Measurements from ENCODE around the gene USP17L22.
"Not testable (repeated sequence)": the region's sequence is repeated elsewhere in the genome, so short reads cannot be mapped to it uniquely, and the experiment has no call there.

Gene USP17L22, protein sequence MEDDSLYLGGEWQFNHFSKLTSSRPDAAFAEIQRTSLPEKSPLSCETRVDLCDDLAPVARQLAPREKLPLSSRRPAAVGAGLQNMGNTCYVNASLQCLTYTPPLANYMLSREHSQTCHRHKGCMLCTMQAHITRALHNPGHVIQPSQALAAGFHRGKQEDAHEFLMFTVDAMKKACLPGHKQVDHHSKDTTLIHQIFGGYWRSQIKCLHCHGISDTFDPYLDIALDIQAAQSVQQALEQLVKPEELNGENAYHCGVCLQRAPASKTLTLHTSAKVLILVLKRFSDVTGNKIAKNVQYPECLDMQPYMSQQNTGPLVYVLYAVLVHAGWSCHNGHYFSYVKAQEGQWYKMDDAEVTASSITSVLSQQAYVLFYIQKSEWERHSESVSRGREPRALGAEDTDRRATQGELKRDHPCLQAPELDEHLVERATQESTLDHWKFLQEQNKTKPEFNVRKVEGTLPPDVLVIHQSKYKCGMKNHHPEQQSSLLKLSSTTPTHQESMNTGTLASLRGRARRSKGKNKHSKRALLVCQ

DNA sequence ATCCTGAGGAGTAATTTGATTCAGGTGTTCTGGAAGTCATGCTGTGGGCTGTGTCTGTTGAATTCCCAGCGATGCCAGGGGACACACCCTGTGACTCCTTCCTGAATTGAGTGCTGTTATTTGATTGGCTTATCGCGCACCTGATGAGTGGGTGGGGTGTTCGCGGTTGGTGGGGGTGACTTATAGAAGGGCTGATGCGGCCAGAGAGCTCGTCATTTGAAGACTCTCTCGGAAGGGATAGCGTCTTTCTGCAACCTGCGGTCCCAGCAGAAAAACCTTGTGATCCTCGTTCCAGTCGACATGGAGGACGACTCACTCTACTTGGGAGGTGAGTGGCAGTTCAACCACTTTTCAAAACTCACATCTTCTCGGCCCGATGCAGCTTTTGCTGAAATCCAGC is at the start of gene USP17L22:
Gene USP17L22 (plus strand): TSS at position 301 of the 400 bp plus-strand sequence. CDS start 0 bp downstream, at position 301.
- not testable (repeated sequence) for DNase-seq (ENCODE audit: low read depth)

DNA sequence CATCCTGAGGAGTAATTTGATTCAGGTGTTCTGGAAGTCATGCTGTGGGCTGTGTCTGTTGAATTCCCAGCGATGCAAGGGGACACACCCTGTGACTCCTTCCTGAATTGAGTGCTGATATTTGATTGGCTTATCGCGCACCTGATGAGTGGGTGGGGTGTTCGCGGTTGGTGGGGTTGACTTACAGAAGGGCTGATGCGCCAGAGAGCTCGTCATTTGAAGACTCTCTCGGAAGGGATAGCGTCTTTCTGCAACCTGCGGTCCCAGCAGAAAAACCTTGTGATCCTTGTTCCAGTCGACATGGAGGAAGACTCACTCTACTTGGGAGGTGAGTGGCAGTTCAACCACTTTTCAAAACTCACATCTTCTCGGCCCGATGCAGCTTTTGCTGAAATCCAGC is 47.6 kb upstream of the USP17L22 start, which contains the start of gene USP17L12:
Gene USP17L12 (plus strand): TSS at position 301 of the 400 bp plus-strand sequence. CDS start 0 bp downstream, at position 301.
- not testable (repeated sequence) for DNase-seq (ENCODE audit: low read depth)

DNA sequence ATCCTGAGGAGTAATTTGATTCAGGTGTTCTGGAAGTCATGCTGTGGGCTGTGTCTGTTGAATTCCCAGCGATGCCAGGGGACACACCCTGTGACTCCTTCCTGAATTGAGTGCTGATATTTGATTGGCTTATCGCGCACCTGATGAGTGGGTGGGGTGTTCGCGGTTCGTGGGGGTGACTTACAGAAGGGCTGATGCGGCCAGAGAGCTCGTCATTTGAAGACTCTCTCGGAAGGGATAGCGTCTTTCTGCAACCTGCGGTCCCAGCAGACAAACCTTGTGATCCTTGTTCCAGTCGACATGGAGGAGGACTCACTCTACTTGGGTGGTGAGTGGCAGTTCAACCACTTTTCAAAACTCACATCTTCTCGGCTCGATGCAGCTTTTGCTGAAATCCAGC is 42.8 kb upstream of the USP17L22 start, which contains the start of gene USP17L13:
Gene USP17L13 (plus strand): TSS at position 301 of the 400 bp plus-strand sequence. CDS start 0 bp downstream, at position 301.
- DNase-seq (ENCODE audit: low read depth), result not testable (repeated sequence)

DNA sequence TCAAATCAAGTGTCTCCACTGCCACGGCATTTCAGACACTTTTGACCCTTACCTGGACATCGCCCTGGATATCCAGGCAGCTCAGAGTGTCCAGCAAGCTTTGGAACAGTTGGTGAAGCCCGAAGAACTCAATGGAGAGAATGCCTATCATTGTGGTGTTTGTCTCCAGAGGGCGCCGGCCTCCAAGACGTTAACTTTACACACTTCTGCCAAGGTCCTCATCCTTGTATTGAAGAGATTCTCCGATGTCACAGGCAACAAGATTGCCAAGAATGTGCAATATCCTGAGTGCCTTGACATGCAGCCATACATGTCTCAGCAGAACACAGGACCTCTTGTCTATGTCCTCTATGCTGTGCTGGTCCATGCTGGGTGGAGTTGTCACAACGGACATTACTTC is 37.2 kb upstream of the USP17L22 start:
- DNase-seq (ENCODE audit: low read depth), result not testable (repeated sequence)

DNA sequence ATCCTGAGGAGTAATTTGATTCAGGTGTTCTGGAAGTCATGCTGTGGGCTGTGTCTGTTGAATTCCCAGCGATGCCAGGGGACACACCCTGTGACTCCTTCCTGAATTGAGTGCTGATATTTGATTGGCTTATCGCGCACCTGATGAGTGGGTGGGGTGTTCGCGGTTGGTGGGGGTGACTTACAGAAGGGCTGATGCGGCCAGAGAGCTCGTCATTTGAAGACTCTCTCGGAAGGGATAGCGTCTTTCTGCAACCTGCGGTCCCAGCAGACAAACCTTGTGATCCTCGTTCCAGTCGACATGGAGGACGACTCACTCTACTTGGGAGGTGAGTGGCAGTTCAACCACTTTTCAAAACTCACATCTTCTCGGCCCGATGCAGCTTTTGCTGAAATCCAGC is 33.3 kb upstream of the USP17L22 start, which contains the start of gene USP17L15:
Gene USP17L15 (plus strand): TSS at position 301 of the 400 bp plus-strand sequence. CDS start 0 bp downstream, at position 301.
- DNase-seq (ENCODE audit: low read depth), result not testable (repeated sequence)

GRCh38 chr4:9238461-9238860 is 29.0 kb upstream of the USP17L22 start:
- not testable (repeated sequence) for DNase-seq (ENCODE audit: low read depth)

- not testable (repeated sequence) for DNase-seq (ENCODE audit: low read depth)
Observed at GRCh38 chr4:9243579-9243978, 23.8 kb upstream of the USP17L22 start, which contains the start of gene USP17L17. USP17L17 (plus strand) TSS chr4:9243879; CDS start chr4:9243879, 0 bp downstream.

DNA sequence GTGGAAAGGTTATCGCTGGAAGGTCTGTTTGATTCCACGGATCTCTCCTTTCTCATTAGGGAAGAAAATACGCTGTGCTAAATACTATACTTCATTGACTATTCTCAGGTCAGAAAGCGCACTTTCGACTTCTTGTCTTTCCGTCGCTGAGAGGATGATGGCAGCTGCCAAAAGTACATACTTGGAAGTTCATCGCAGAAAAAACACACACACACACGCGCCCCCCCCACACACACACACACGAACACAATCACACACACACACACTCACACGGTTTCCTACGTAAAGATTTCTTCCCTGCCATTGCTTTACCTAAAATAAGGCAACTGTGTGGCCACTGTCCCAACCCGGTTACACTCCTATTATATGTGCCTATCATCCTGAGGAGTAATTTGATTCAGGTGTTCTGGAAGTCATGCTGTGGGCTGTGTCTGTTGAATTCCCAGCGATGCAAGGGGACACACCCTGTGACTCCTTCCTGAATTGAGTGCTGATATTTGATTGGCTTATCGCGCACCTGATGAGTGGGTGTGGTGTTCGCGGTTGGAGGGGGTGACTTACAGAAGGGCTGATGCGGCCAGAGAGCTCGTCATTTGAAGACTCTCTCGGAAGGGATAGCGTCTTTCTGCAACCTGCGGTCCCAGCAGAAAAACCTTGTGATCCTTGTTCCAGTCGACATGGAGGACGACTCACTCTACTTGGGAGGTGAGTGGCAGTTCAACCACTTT is 19.3 kb upstream of the USP17L22 start, which contains the start of gene USP17L18:
Gene USP17L18 (plus strand): TSS at position 678 of the 728 bp plus-strand sequence. CDS start 0 bp downstream, at position 678.
- not testable (repeated sequence) for DNase-seq (ENCODE audit: low read depth)

- DNase-seq (ENCODE audit: low read depth), result not testable (repeated sequence)
Observed at GRCh38 chr4:9253078-9253477, 14.3 kb upstream of the USP17L22 start, which contains the start of gene USP17L19. USP17L19 (plus strand) TSS chr4:9253378; CDS start chr4:9253378, 0 bp downstream.

DNA sequence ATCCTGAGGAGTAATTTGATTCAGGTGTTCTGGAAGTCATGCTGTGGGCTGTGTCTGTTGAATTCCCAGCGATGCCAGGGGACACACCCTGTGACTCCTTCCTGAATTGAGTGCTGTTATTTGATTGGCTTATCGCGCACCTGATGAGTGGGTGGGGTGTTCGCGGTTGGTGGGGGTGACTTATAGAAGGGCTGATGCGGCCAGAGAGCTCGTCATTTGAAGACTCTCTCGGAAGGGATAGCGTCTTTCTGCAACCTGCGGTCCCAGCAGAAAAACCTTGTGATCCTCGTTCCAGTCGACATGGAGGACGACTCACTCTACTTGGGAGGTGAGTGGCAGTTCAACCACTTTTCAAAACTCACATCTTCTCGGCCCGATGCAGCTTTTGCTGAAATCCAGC is 9.6 kb upstream of the USP17L22 start, which contains the start of gene USP17L20:
Gene USP17L20 (plus strand): TSS at position 301 of the 400 bp plus-strand sequence. CDS start 0 bp downstream, at position 301.
- DNase-seq (ENCODE audit: low read depth), result not testable (repeated sequence)

- DNase-seq (ENCODE audit: low read depth), result not testable (repeated sequence)
Observed at GRCh38 chr4:9262572-9262971, 4.8 kb upstream of the USP17L22 start, which contains the start of gene USP17L21. USP17L21 (plus strand) TSS chr4:9262872; CDS start chr4:9262872, 0 bp downstream.

DNA sequence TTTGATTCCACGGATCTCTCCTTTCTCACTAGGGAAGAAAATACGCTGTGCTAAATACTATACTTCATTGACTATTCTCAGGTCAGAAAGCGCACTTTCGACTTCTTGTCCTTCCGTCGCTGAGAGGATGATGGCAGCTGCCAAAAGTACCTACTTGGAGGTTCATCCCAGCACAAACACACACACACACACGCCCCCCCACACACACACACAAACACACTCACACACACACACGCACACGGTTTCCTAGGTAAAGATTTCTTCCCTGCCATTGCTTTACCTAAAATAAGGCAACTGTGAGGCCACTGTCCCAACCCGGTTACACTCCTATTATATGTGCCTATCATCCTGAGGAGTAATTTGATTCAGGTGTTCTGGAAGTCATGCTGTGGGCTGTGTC is 4.3 kb downstream of the USP17L22 start:
- DNase-seq (ENCODE audit: low read depth), result peak; percentile 11

Data from activated T-cell treated with anti-CD3 and anti-CD28 coated beads for 1 hour (primary cell).